KOPT-K1 (cell line): ENCODE measurements around the gene CFAP44.
"Not testable (repeated sequence)": the region's sequence is repeated elsewhere in the genome, so short reads cannot be mapped to it uniquely, and the experiment has no call there.

Experiments used
- H3K27ac ChIP-seq: fragments of 200-600 bp; sonication (generic); 2 replicates; pipeline ENCODE4 v1.5.1; 2016; ENCODE audit warnings: antibody characterized with exemption, mild to moderate bottlenecking, low read depth, low read length; ENCODE audit not compliant: poor library complexity, severe bottlenecking
- H3K36me3 ChIP-seq: fragments of 200-600 bp; sonication (generic); 2 replicates; pipeline ENCODE4 v1.5.1; 2017; ENCODE audit warnings: antibody characterized with exemption, mild to moderate bottlenecking, low read length, moderate library complexity; ENCODE audit not compliant: insufficient read depth
- H3K9me3 ChIP-seq: fragments of 200-600 bp; sonication (generic); 2 replicates; pipeline ENCODE4 v1.5.1; 2017; ENCODE audit warnings: antibody characterized with exemption, low read length, mild to moderate bottlenecking; ENCODE audit not compliant: insufficient read depth, poor library complexity, severe bottlenecking

The CFAP44 gene

GRCh38 chr3:113441051-113441770 is at the start of gene CFAP44:
Gene CFAP44, minus strand, starts transcription at chr3:113441493. Its CDS starts 7,829 bp downstream, at chr3:113433664.
- no peaks in the 10 kb centered on the region for H3K9me3 ChIP-seq
- no peak within 1 kb of the TSS for H3K27ac ChIP-seq
- H3K36me3 ChIP-seq: peaks cover 40% of the 10 kb centered on the region

- Histone ChIP-seq H3K27ac (no peak overlapping the region), H3K9me3 (no peaks in the 10 kb centered on the region), H3K36me3 (peaks cover 34% of the 10 kb centered on the region)
Measured at GRCh38 chr3:113485161-113485609, 43.9 kb upstream of the CFAP44 start.

DNA sequence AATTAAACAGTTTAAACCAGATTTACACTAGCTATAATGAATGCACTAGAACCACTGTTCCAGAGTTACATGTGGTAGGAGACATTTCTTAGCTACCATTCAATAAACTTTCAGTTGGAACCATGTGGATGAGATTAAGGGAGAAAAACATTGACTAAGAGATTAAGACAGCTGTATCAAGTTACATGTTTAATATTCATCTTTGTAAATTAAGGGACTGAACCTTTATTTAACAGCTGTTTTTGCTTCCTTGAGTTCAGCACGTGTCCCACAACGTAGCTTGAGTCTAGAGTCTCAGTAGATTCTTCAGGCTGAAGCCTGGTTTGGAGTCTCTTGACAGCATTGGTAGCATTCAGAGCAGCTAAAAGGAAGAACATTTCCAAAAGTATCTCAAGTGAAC is 27.2 kb upstream of the CFAP44 start:
- Histone ChIP-seq H3K36me3 (peaks cover 44% of the 10 kb centered on the region), H3K9me3 (peaks cover 7% of the 10 kb centered on the region), H3K27ac (no peak overlapping the region)

GRCh38 chr3:113461488-113461887 is 20.2 kb upstream of the CFAP44 start:
- Histone ChIP-seq H3K36me3 (peaks cover 66% of the 10 kb centered on the region), H3K9me3 (no peaks in the 10 kb centered on the region)

GRCh38 chr3:113458554-113458953 is 17.3 kb upstream of the CFAP44 start:
- not testable (repeated sequence) for H3K27ac ChIP-seq, H3K9me3 ChIP-seq
- H3K36me3 ChIP-seq: peaks cover 58% of the 10 kb centered on the region

More at GRCh38 chr3:113461488-113461887, 20.2 kb upstream of the CFAP44 start:
- no peak overlapping the region for H3K27ac ChIP-seq

DNA sequence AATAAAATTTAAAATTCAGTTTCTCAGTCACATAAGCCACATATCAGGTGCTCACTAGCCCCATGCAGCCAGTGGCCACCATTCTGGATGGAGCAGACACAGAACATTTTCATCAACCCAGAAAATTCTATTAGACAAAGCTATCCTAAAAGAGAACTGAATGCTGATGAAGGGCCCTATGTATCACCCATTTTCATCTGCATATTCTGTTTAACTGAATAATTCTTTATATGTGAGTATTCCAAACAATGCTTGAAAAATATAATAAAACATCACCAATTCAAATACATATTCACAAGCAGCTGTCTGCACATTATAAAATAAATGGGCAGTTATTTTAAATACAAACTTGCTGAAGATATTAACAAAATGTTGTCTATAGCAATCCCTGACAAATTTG is 14.2 kb upstream of the CFAP44 start:
- Histone ChIP-seq H3K27ac (no peak overlapping the region), H3K9me3 (no peaks in the 10 kb centered on the region), H3K36me3 (peaks cover 59% of the 10 kb centered on the region)

- Histone ChIP-seq H3K9me3 (no peaks in the 10 kb centered on the region), H3K27ac (no peak overlapping the region), H3K36me3 (peaks cover 58% of the 10 kb centered on the region)
Measured at GRCh38 chr3:113454630-113455029, 13.3 kb upstream of the CFAP44 start.

DNA sequence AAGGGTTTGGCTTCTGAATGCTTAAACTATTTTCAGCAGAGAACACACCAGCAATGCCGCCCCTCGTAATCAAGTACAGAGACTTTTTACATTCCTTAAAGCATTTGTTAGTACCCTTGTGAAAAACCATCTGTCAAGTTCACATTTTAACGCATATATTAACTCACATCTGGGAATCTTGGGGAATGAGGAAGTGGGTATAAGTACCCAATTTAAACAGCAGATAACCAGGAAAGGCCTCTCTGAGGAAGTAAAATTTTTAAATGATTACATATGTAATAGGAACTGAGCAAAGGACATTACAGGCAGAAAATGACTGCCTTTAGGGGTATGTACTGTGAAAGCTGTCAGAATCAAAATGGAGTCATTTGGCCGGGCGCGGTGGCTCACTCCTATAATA is 12.8 kb upstream of the CFAP44 start:
- peaks cover 58% of the 10 kb centered on the region for H3K36me3 ChIP-seq
- H3K9me3 ChIP-seq: no peaks in the 10 kb centered on the region
- no peak overlapping the region for H3K27ac ChIP-seq

DNA sequence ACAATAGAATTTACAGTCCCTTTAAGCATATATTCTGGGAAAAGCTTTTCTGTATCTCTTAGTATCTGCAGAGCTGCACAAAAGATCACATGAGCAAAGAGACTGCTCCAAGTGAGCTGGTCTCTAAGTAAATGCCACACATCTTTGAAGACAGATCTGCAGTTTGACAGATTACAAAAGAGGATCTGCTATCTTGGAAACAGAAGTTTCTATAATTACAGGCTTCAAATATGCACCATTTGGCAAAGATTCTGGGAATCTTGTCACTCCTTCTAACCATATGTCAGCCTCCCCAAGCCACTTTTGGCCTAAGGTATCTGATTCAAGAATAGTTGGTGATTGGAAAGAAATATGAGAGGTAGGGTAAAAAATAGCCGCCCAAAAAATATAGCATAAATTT is 9.6 kb upstream of the CFAP44 start:
- Histone ChIP-seq H3K27ac (no peak overlapping the region), H3K36me3 (peaks cover 58% of the 10 kb centered on the region), H3K9me3 (no peaks in the 10 kb centered on the region)

DNA sequence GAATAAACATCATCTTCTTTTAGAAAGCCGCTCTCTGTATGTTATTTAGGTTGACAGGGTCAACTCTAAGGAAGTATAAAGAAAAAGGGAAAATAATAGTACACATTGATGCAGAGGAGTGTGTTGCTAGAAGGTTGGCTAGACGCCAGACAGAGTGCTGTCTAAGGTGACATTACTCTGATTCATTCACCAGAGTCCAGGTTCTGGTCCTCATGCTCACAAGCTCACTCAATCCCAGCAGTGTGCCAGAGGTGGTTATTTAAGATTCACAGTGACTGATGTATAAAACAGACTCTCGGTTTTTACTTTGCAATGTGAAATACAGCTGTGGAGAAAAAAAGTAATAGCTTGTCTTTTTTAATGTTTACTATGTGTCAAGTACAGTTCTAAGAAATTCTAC is 1.7 kb downstream of the CFAP44 start:
- Histone ChIP-seq H3K9me3 (no peaks in the 10 kb centered on the region), H3K36me3 (peaks cover 26% of the 10 kb centered on the region), H3K27ac (no peak overlapping the region)

GRCh38 chr3:113438224-113438623 is 3.1 kb downstream of the CFAP44 start:
- Histone ChIP-seq H3K27ac (no peak overlapping the region), H3K9me3 (no peaks in the 10 kb centered on the region), H3K36me3 (peaks cover 15% of the 10 kb centered on the region)

- Histone ChIP-seq H3K27ac (no peak overlapping the region), H3K9me3 (no peaks in the 10 kb centered on the region), H3K36me3 (peaks cover 18% of the 10 kb centered on the region)
Measured at GRCh38 chr3:113437411-113437810, 3.9 kb downstream of the CFAP44 start.

DNA sequence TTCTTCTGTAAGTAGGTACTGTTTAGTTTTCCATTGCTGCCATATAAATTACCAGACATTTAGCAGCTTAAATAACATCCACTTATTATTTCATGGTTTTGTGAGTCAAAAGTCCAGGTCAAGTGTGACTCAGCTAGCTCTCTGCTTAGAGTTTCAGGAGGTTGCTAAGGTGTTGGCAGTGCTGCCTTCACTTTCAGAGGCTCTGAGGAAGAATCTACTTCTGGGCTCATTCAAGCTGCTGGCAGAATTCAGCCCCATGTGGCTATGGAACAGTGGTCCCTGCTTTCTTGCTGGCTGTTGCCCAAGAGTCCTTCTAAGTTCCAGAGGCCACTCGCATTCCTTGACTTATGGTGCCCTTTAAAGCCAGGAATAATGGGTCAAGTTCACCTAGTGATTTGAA is 4.5 kb downstream of the CFAP44 start:
- H3K9me3 ChIP-seq: no peaks in the 10 kb centered on the region
- peaks cover 18% of the 10 kb centered on the region for H3K36me3 ChIP-seq
- no peak overlapping the region for H3K27ac ChIP-seq

- Histone ChIP-seq H3K9me3 (peaks cover 8% of the 10 kb centered on the region), H3K36me3 (peaks cover 14% of the 10 kb centered on the region), H3K27ac (no peak overlapping the region)
Measured at GRCh38 chr3:113431811-113432210, 9.5 kb downstream of the CFAP44 start.

GRCh38 chr3:113428581-113428980 is 12.7 kb downstream of the CFAP44 start:
- Histone ChIP-seq H3K27ac (no peak overlapping the region), H3K36me3 (peaks cover 38% of the 10 kb centered on the region), H3K9me3 (peaks cover 22% of the 10 kb centered on the region)

DNA sequence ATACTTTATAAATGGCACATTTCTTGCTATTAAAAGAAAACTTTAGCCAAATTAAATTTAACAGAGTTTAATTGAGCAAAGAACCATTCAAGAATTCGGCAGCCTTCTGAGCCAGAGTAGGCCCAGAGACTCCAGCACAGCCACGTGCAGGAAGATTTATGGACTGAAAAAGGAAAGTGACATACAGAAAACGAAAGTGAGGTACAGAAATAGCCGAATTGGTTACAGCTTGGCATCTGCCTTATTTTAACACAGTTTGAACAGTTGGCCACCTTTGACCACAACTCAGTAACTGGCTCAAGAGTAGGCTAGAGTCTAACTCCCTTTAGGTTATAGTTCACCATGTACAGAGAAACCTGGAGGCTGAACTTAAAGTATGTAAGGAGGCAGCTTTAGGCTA is 17.6 kb downstream of the CFAP44 start:
- Histone ChIP-seq H3K36me3 (peaks cover 39% of the 10 kb centered on the region), H3K9me3 (peaks cover 22% of the 10 kb centered on the region), H3K27ac (no peak overlapping the region)
